HepG2 (cell line): Measurements from ENCODE around the gene RPS19BP1. TPM values are rescaled to one million over a fixed set of nuclear protein-coding genes. Genes with fewer than 3 reads are reported as not detected.

ENCODE experiments used
- BRD4 ChIP-seq: sonication (generic); formaldehyde crosslinking; IDR thresholded peaks from 2 replicates; pipeline ENCODE4 v1.4.0; 2020; ENCODE audit warnings: missing genetic modification reagents
- ERF ChIP-seq: IDR thresholded peaks from 2 replicates; pipeline ENCODE4 v1.6.1; 2018; ENCODE audit warnings: missing biosample characterization, missing genetic modification reagents
- HDAC6 ChIP-seq: fragments of 200-600 bp; sonication (generic); IDR thresholded peaks from 2 replicates; pipeline ENCODE4 v1.7.0; 2017; ENCODE audit warnings: mild to moderate bottlenecking, antibody characterized with exemption, low read length, low read depth
- POLR2AphosphoS2 ChIP-seq: IDR thresholded peaks from 2 replicates; pipeline ENCODE4 v1.6.1; 2011; ENCODE audit warnings: low read depth, low read length, improper control_type of control experiment
- SRY ChIP-seq: sonication (generic); formaldehyde crosslinking; IDR thresholded peaks from 2 replicates; pipeline ENCODE4 v1.8.0; 2022; ENCODE audit warnings: mild to moderate bottlenecking, missing genetic modification reagents
- U2AF1 ChIP-seq: fragments of 200-400 bp; formaldehyde crosslinking; optimal IDR thresholded peaks from 2 replicates; pipeline ENCODE3; 2017; ENCODE audit warnings: mild to moderate bottlenecking, low read depth, low read length
- ZNF235 ChIP-seq: sonication (generic); formaldehyde crosslinking; IDR thresholded peaks from 2 replicates; pipeline ENCODE4 v1.8.1; 2023; ENCODE audit warnings: mild to moderate bottlenecking, missing genetic modification reagents, borderline replicate concordance
- ZNF546 ChIP-seq: sonication (generic); formaldehyde crosslinking; conservative IDR thresholded peaks from 2 replicates; pipeline ENCODE4 v1.8.1; 2023; ENCODE audit warnings: mild to moderate bottlenecking, missing genetic modification reagents
- ZNF761 ChIP-seq: sonication (generic); formaldehyde crosslinking; conservative IDR thresholded peaks from 2 replicates; pipeline ENCODE4 v1.4.0; 2020; ENCODE audit warnings: mild to moderate bottlenecking, missing genetic modification reagents
- ZNF775 ChIP-seq: sonication (generic); formaldehyde crosslinking; IDR thresholded peaks from 2 replicates; pipeline ENCODE4 v1.4.0; 2020; ENCODE audit warnings: missing genetic modification reagents, mild to moderate bottlenecking, moderate library complexity, borderline replicate concordance
- polyA plus RNA-seq, 8 experiments: library from polyadenylated mRNA; depleted of rRNA in 3 of 8; stranded (reverse) in 7 of 8; unstranded in 1 of 8; fragments of >200 nt; fragmentation: Illumina TruSeq in 4 of 8; extraction: Trizol in 4 of 8; gene quantifications; 2 replicates each; pipeline versions ENCODE4 v1.2.1 to v1.2.3, GENCODE V29; 2011 to 2016; ENCODE audit warnings: low read depth in 4 of 8, missing spikeins in 1 of 8, mixed read lengths in 1 of 8; ENCODE audit not compliant: insufficient read depth in 1 of 8
- total RNA-seq, 5 experiments: library from RNA; depleted of rRNA; stranded (reverse); fragments of >200 nt; fragmentation: Illumina TruSeq; extraction: Trizol; gene quantifications; 2 replicates each; pipeline ENCODE4 v1.2.3, GENCODE V29; 2016; ENCODE audit warnings: low read depth in 1 of 5
- TF ChIP-seq, protein P1 (sequence below): sonication (generic); formaldehyde crosslinking; IDR thresholded peaks from 2 replicates; pipeline ENCODE4 v1.4.0; 2020; ENCODE audit warnings: mild to moderate bottlenecking, missing genetic modification reagents
- TF ChIP-seq, protein P2 (sequence below): sonication (generic); formaldehyde crosslinking; IDR thresholded peaks from 2 replicates; pipeline ENCODE4 v1.9.0; 2022; ENCODE audit warnings: low read depth, missing genetic modification reagents
- TF ChIP-seq, protein P3 (sequence below), 2 experiments: fragments of 450-650 bp in 1 of 2; sonication (generic) in 1 of 2; formaldehyde crosslinking in 1 of 2; IDR thresholded peaks; 2 replicates each; pipeline versions ENCODE4 v1.6.1 to v1.8.0; 2016 to 2022; ENCODE audit warnings: antibody characterized with exemption in 1 of 2, mild to moderate bottlenecking in 1 of 2, missing genetic modification reagents in 1 of 2
- TF ChIP-seq, protein P4 (sequence below): sonication (generic); formaldehyde crosslinking; IDR thresholded peaks from 2 replicates; pipeline ENCODE4 v1.4.0; 2020; ENCODE audit warnings: missing genetic modification reagents

Gene RPS19BP1
- total and polyA plus RNA-seq, 2 of the 13 experiments (the other 11 are each of a cell fraction or from before 2014, with no cell fraction given): 44.3 to 81.3 TPM

DNA sequence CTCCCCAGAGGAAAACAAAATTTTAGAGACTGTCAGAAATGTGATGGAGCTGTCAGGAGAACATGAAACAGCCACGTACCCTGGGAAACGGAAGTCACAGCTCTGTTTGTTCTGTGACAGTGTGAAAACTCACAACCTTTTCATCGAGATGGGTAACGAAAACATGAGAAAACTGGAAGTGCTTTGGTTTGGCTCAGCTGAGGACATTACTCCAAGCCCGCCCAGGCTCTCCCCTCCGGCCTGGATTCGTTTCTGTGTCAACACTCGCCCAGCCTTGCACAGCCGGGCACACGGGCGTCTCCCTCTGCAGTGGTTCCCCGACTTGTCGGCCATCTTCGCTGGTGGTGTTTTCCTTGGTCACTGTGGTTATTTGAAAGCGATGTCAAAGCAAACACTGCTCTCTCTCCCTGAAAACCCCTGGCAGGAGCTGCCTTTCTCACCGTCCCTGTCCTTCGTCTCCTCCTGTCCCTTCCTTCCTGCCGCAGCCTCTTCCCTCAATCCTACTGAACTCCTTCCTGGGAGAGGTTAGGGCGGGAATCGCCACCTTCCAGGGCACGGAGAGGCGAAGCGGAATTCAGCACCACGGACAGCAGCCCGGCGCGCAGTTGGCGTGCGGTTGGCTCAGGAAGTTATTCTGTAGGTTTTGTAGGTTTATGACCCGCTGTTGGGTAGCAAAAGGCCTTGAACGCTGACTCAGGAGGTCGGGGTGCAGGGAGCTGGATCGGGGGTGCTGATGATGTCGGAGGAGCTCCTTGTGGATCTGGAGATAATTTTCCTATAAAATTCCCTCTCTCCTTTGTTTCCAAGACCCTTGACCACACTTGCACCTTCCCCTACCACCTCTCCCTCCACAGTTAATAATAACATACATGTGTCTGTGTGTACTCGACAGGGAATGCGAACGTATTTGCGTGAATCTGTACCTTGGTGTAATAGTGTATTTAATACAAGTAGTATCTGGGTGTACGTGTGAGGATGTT is 13.1 kb upstream of the RPS19BP1 start (continued):
- TF ChIP-seq, protein P1, sequence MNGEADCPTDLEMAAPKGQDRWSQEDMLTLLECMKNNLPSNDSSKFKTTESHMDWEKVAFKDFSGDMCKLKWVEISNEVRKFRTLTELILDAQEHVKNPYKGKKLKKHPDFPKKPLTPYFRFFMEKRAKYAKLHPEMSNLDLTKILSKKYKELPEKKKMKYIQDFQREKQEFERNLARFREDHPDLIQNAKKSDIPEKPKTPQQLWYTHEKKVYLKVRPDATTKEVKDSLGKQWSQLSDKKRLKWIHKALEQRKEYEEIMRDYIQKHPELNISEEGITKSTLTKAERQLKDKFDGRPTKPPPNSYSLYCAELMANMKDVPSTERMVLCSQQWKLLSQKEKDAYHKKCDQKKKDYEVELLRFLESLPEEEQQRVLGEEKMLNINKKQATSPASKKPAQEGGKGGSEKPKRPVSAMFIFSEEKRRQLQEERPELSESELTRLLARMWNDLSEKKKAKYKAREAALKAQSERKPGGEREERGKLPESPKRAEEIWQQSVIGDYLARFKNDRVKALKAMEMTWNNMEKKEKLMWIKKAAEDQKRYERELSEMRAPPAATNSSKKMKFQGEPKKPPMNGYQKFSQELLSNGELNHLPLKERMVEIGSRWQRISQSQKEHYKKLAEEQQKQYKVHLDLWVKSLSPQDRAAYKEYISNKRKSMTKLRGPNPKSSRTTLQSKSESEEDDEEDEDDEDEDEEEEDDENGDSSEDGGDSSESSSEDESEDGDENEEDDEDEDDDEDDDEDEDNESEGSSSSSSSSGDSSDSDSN (CRISPR knock-in tag): no peak
- TF ChIP-seq, protein P2, sequence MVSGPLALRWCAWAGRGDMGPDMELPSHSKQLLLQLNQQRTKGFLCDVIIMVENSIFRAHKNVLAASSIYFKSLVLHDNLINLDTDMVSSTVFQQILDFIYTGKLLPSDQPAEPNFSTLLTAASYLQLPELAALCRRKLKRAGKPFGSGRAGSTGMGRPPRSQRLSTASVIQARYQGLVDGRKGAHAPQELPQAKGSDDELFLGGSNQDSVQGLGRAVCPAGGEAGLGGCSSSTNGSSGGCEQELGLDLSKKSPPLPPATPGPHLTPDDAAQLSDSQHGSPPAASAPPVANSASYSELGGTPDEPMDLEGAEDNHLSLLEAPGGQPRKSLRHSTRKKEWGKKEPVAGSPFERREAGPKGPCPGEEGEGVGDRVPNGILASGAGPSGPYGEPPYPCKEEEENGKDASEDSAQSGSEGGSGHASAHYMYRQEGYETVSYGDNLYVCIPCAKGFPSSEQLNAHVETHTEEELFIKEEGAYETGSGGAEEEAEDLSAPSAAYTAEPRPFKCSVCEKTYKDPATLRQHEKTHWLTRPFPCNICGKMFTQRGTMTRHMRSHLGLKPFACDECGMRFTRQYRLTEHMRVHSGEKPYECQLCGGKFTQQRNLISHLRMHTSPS (CRISPR knock-in tag): no peak
- TF ChIP-seq ZNF775 (CRISPR knock-in tag): no peak
- TF ChIP-seq POLR2AphosphoS2: no peak
- no peak for TF ChIP-seq ZNF761
- no peak for TF ChIP-seq U2AF1
- no peak for TF ChIP-seq HDAC6
- peak; percentile 98 for TF ChIP-seq SRY (CRISPR knock-in tag)
- TF ChIP-seq BRD4 (CRISPR knock-in tag): no peak
- TF ChIP-seq, protein P3, sequence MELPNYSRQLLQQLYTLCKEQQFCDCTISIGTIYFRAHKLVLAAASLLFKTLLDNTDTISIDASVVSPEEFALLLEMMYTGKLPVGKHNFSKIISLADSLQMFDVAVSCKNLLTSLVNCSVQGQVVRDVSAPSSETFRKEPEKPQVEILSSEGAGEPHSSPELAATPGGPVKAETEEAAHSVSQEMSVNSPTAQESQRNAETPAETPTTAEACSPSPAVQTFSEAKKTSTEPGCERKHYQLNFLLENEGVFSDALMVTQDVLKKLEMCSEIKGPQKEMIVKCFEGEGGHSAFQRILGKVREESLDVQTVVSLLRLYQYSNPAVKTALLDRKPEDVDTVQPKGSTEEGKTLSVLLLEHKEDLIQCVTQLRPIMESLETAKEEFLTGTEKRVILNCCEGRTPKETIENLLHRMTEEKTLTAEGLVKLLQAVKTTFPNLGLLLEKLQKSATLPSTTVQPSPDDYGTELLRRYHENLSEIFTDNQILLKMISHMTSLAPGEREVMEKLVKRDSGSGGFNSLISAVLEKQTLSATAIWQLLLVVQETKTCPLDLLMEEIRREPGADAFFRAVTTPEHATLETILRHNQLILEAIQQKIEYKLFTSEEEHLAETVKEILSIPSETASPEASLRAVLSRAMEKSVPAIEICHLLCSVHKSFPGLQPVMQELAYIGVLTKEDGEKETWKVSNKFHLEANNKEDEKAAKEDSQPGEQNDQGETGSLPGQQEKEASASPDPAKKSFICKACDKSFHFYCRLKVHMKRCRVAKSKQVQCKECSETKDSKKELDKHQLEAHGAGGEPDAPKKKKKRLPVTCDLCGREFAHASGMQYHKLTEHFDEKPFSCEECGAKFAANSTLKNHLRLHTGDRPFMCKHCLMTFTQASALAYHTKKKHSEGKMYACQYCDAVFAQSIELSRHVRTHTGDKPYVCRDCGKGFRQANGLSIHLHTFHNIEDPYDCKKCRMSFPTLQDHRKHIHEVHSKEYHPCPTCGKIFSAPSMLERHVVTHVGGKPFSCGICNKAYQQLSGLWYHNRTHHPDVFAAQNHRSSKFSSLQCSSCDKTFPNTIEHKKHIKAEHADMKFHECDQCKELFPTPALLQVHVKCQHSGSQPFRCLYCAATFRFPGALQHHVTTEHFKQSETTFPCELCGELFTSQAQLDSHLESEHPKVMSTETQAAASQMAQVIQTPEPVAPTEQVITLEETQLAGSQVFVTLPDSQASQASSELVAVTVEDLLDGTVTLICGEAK (IDR thresholded peaks at IDR 0.05): no peak
- TF ChIP-seq, protein P3 (CRISPR knock-in tag; IDR thresholded peaks at IDR 0.05): peak; percentile 88
- TF ChIP-seq ZNF235 (CRISPR knock-in tag): no peak
- TF ChIP-seq ZNF546 (CRISPR knock-in tag): 0 out of 2 replicates have a peak, but pooled peaks have one; percentile 43
- TF ChIP-seq, protein P4, sequence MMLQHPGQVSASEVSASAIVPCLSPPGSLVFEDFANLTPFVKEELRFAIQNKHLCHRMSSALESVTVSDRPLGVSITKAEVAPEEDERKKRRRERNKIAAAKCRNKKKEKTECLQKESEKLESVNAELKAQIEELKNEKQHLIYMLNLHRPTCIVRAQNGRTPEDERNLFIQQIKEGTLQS: peak; percentile 74; the same call in 1 of the 2 replicates
- TF ChIP-seq ERF (CRISPR knock-in tag): peak; percentile 87
